Esophagus squamous epithelium (tissue), 4 donors: ENCODE results near the gene ERP29.

ENCODE experiments used
- POLR2A ChIP-seq, 4 donors: fragments of 450-650 bp; IDR thresholded peaks; one replicate each; pipeline ENCODE4 v1.6.1; 2017; ENCODE audit warnings: antibody characterized with exemption in 4 of 4, mild to moderate bottlenecking in 4 of 4, moderate library complexity in 3 of 4
- TF ChIP-seq, protein P1 (sequence below), 6 experiments: fragments of 450-650 bp in 4 of 6; fragments of 200-600 bp in 2 of 6; sonication (generic) in 2 of 6; IDR thresholded peaks; one replicate each; pipeline ENCODE4 v1.5.1; 2016 to 2019; ENCODE audit warnings: antibody characterized with exemption in 6 of 6, mild to moderate bottlenecking in 4 of 6, moderate library complexity in 4 of 6

DNA sequence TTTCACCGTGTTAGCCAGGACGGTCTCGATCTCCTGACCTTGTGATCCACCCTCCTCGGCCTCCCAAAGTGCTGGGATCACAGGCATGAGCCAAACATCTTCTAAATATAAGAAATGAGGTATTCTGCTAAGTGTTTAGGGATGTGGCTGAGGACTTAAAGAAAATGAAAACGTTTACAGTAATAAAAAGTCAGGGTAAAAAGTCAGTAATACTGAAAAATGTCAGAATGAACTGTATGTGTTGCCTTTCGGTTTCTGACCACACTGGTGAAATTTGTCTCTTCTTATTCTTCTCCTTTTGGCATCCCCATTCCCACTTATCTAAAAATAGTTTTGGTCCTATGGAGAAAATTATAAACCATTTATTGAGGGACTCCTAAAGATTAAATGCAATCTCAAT lies 20.8 kb upstream of the ERP29 start:
- TF ChIP-seq, protein P1, sequence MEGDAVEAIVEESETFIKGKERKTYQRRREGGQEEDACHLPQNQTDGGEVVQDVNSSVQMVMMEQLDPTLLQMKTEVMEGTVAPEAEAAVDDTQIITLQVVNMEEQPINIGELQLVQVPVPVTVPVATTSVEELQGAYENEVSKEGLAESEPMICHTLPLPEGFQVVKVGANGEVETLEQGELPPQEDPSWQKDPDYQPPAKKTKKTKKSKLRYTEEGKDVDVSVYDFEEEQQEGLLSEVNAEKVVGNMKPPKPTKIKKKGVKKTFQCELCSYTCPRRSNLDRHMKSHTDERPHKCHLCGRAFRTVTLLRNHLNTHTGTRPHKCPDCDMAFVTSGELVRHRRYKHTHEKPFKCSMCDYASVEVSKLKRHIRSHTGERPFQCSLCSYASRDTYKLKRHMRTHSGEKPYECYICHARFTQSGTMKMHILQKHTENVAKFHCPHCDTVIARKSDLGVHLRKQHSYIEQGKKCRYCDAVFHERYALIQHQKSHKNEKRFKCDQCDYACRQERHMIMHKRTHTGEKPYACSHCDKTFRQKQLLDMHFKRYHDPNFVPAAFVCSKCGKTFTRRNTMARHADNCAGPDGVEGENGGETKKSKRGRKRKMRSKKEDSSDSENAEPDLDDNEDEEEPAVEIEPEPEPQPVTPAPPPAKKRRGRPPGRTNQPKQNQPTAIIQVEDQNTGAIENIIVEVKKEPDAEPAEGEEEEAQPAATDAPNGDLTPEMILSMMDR (IDR thresholded peaks at IDR 0.05) = no peak
- no peak for TF ChIP-seq POLR2A (IDR thresholded peaks at IDR 0.05)
